NCI-H2196 treated with DMSO at 0.1 percent for 48 hours (cell line): ENCODE measurements around the gene DHRS2.
"Not testable (repeated sequence)": the region's sequence is repeated elsewhere in the genome, so short reads cannot be mapped to it uniquely, and the experiment has no call there.

ENCODE experiments used
- DNase-seq: peaks from one replicate; lab custom pipeline; 2025; ENCODE audit not compliant: unreplicated experiment; lab: John Stamatoyannopoulos, UW

The DHRS2 gene

DNA sequence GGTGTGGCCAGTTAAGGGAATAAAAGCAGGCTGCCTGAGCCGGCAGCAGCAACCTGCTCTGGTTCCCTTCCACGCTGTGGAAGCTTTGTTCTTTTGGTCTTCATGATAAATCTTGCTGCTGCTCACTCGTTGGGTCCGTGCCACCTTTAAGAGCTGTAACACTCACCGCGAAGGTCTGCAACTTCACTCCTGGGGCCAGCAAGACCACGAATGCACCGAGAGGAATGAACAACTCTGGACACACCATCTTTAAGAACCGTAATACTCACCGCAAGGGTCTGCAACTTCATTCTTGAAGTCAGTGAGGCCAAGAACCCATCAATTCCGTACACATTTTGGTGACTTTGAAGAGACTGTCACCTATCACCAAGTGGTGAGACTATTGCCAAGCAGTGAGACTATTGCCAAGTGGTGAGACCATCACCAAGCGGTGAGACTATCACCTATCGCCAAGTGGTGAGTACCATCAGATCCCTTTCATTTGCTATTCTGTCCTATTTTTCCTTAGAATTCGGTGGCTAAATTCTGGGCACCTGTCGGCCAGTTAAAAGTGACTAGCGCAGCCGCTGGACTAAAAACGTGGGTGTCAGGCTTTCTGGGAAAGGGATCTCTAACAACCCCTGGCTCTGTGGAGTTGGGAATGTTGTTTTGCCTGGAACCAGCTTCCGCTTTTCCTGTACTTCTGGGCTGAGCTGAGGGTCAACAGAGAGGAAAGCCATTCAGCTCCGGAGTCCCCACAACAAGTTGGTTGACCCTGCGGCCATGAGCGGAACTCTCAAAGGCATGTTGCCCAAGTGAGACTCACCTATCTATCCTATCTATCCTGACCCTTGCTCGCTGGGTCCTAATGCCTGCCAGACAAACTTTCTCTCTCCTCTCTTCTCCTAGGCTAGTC is at the start of gene DHRS2:
DHRS2 (plus strand) TSS at position 48 of the 895 bp plus-strand sequence. CDS start 2,501 bp downstream, outside the sequence.
- no peak for DNase-seq

GRCh38 chr14:23588884-23589598 is 47.1 kb upstream of the DHRS2 start:
- peak; percentile 86 for DNase-seq

GRCh38 chr14:23589606-23590005 is 46.6 kb upstream of the DHRS2 start:
- DNase-seq = no peak

DNA sequence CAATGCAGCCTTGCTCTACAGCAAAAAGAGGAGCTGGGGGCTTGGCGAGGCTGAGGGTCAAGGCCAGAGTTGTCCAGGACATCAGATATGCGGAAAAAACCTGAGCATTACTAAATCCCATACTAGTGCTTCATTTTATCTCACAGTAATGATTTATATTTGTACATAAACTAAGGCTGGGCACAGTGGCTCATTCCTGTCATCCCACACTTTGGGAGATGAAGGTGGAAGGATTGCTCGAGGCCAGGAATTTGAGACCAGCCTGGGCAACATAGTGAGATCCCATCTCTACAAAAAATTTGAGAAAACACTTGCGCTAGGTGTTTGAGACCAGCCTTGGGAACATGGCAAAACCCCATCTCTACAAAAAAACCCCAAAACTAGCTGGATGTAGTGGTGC is 46.0 kb upstream of the DHRS2 start:
- DNase-seq = no peak

DNA sequence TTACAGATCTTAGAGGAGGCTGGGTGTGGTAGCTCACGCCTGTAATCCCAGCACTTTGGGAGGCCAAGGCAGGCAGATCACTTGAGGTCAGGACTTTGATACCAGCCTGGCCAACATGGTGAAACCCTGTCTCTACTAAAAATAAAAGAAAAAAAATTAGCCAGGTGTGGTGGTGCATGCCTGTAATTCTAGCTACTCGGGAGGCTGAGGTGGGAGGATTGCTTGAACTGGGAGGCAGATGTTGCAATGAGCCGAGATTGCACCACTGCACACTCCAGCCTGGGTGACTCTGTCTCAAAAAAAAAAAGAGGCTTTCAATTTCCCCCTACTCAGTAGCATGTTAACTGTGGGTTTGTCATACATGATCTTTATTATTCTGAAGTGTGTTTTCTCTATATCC is 42.0 kb upstream of the DHRS2 start:
- not testable (repeated sequence) for DNase-seq

DNA sequence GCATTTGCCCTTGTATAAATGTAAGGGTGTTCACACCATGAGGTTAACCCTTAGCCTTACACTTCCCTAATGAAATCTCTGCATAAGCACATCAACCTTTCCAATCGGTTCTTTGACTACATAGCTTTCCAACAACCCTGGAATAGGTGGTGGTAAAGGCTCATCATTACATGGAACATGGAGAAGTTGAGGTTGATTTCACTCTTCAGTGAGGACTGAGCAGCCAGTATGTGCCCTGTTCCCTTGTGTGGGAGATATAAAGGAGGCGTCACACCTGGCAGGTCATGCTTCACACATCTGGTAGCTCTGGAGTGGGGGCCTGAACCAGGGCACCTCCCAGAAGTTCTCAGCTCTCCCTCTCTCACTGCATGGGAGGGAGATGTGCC is 35.8 kb upstream of the DHRS2 start:
- DNase-seq = no peak

DNA sequence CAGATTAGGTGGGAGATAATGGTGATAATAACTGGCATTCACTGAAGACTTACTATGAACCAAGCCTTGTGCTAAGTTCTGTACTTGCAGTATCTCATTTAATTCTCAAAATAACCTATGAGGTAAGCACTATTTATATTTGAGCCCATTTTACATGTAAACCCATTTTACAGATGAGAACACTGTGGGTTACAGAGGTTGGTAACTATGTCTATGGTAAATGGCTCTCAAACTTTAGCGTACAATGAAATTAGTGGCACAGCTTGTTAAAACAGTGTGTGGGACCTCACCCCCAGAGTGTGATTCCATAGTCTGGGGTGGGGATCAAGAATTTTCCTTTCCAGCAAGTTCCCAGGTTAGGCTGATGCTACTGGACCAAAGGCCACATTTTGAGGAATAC is 35.4 kb upstream of the DHRS2 start:
- no peak for DNase-seq

DNA sequence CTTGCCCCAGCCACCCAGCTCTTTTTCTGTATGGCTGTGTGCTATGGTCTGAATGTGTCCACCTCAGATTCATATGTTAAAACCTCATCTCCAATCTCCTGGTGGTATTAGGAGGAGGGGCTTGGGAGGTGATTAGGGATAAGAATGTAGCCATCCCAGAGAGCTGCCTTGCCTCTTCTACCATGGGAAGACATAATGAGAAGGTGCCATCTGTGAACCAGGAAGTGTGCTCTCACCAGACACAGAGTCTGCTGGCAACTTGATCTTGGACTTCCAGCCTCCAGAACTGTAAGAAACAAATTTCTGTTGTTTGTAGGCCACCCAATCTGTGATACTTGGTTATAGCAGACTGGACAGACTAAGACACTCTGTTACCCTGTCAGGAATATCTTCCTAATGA is 34.7 kb upstream of the DHRS2 start:
- no peak for DNase-seq

DNA sequence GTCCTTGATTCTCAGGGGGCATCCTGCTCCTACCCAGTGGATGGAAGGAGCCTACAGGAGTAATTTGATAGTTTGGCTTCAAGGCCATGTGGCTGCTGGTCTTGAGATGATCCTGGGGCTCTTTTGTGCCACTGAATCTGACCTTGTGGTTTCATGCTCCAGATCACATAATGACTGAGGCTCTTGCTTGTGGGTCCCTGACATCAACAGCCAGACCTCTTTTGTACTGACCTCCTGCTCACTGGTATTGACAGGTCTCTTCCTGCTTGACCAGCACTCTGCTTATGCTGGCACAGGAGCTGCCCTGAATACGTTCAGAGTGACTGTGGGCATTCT is 34.4 kb upstream of the DHRS2 start:
- no peak for DNase-seq

DNA sequence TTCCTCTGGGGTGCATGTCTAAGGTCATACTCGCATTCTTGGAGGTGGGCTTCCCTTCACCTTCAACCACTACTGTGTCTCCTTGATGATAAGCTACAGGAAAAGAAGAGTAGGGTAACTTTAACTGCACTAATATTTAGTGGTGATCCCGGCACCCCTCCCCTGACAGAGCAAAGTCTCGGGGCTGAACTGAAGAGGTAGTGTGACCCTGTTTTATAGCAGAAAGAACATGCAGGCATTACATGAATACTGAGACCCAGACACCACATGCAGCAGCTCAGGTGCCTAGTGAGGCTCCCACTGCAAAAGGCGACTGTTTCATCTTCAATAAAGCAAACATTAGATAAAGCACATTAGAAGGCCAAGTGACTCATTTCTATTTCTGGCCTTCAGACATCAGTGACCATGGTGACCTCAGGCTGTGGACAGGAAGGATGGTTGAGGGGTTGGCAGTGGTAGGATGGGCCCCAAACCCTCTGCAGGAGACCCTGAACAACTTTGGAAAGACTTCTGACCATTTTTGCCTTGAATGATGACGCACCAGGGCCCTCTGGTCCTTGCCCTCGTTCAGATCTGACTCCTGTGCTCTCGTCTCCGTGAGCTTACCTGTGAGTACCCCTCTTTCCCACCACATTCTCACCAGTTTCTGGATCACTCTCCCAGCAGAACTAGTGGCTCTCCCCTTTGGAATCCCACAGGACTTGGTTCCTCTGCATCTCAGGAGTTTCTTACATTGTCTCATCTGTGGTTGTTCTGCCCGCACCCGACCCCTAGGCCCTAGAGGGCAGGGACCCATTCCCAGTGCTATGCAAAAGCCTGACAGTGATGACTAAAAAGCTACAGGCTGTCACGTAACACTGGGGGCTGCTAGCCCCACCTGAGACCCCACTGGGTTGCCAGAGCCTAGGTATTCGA is 33.7 kb upstream of the DHRS2 start:
- no peak for DNase-seq

DNA sequence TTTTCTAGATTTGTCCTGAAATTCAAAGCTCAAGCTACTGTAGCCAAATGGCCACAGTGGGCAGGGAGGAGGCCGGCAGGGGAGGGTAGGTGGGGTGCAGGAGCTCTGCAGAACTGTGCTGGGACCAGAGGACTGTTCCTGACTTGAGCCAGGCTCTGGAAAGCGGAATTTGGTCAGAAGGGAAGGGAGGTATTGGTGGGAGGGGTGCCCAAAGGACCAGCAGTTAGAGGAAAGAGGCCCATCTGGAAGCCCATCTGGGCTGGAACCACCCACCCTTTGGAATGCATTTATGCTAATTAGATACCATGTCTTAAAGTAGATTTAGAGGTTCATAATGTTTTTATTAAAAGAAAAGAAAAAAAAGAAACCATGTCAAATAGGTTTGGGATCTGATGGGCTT is 33.1 kb upstream of the DHRS2 start:
- no peak for DNase-seq

GRCh38 chr14:23604148-23604547 is 32.0 kb upstream of the DHRS2 start:
- no peak for DNase-seq

GRCh38 chr14:23604675-23605170 is 31.4 kb upstream of the DHRS2 start:
- DNase-seq = no peak

DNA sequence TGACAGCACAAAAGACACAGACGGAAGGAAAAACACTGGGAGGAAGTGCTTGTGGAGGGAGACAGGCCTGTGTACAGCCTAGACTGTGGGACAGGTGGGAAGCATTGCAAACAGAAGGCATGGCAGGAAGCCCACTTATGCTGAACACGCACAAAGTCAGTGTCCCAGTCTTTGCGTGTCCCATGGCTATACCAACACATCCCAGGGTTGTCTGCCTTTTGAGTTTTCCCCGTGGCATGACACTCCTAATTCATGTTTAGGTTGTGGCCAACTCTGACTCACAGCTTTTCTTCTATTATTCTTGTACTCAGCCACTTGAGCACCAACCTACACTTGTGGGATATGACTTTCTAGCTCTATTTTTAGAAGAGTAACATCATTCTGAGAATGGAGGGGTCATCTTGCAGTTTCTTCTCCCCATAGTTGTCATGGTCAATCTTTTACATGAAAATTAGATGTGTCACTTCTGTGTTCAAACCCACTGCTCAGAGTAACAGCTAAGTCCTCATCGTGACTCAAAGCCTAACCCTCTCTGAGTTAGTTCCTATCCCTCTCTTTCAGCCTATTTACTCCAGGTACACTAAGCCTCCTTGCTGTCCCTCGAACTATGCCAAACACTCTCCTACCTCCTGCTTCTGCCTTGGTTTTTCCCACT is 30.1 kb upstream of the DHRS2 start:
- no peak for DNase-seq

- DNase-seq = peak; percentile 32
Measured at GRCh38 chr14:23608454-23608853, 27.7 kb upstream of the DHRS2 start.

DNA sequence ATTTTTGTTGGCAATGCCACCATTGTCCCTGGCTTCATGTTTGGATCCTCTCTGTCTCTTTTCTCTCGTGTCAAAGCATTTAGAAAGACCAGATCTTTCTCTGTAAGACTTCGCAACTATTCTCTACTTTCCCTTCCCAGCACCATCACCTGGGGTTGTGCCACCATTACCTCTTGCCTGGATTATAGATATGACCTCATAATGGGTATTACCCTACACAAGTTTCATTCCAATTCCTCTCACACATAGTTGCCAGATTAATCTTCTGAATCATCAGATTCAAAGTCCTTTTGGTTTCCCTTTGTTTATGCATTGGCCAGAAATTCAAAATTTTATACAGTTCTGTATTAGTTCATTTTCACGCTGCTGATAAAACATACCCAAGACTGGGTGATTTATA is 27.2 kb upstream of the DHRS2 start:
- DNase-seq = no peak

DNA sequence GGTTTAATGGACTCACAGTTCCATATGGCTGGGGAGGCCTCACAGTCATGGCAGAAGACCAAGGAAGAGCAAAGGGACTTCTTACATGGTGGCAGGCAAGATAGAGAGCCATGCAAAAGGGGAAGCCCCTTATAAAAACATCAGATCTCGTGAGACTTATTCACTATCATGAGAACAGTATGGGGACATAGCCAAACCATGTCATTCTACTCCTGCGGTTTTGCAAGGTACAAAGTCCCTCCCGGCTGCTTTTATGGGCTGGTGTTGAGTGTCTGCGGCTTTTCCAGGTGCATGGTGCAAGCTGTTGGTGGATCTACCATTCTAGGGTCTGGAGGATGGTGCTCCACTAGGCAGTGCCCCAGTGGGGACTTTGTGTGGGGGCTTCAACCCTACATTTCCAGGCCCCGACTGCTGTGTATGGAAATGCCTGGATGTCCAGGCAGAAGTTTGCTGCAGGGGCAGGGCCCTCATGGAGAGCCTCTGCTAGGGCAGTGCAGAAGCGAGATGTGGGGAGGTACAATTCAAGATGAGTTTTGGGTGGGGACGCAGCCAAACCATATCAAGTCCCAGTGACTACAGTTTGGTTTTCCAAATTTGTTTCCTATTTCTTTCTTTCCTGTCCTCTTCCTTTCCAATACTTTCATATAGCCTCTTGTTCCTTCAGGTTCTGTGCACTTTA is 26.6 kb upstream of the DHRS2 start:
- DNase-seq = not testable (repeated sequence)

DNA sequence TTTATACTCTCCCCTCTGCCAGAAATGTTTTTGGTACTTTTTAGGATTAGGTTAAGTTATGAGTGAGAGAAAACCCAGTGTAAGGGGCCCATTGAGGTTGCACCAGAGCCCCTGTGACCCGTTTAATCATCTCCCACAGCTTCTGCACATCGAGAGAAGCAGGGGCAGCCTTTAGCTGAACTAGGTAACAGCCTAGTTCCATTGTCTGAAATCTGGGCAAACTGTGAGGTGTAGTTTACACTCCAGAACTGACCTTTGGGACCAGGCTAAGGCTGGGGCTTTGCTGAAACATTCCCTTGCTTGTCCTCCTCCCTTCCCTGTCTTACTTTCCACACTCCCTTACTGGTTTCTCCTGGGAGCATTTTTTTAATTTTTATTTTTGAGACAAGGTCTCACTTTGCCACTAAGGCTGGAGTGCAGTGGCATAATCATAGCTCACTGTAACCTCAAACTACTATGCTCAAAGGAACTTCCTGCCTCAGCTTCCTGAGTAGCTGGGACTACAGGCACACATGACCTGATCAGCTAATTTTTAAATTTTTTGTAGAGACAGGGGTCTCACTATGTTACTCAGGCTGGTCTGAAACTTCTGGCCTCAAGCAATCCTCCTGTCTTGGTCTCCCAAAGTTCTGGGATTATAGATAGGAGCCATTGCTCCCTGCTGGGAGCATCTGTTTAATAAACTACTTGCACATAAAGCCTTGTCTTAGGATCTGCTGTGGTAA is 25.9 kb upstream of the DHRS2 start:
- no peak for DNase-seq

GRCh38 chr14:23610815-23611289 is 25.3 kb upstream of the DHRS2 start:
- DNase-seq = no peak
